GM12891 (cell line): ENCODE measurements around the gene MRRF.

Source experiments
- PAX5 ChIP-seq: IDR thresholded peaks from 2 replicates; pipeline ENCODE4 v1.6.1; 2011; ENCODE audit warnings: low read length, moderate library complexity, mild to moderate bottlenecking; ENCODE audit not compliant: insufficient read depth, severe bottlenecking
- TAF1 ChIP-seq: IDR thresholded peaks from 2 replicates; pipeline ENCODE4 v1.6.1; 2011; ENCODE audit warnings: low read depth, low read length, control low read depth

- TF ChIP-seq TAF1 (no peak), PAX5 (no peak)
Observed at GRCh38 chr9:122364117-122364782, 99.6 kb downstream of the MRRF start.
